Posterior cingulate gyrus (tissue), 11 donors: ENCODE data around the gene SLC39A10.

Experiments
- DNase-seq, 10 donors: peaks; one replicate each; pipeline versions ENCODE4 v3.0.0 to v3.0.0-alpha.2; 2020 to 2021; ENCODE audit warnings: mixed read lengths in 3 of 10
- intact Hi-C: fragments of 100-400 bp; cut with DNase I; formaldehyde crosslinking; loops from one replicate; pipeline ENCODE4 v1.15.1; 2023

Gene SLC39A10

GRCh38 chr2:195709901-195710806 lies 53.1 kb downstream of the SLC39A10 start:
- intact Hi-C loops, result no loop called here
- no peak for DNase-seq

DNA sequence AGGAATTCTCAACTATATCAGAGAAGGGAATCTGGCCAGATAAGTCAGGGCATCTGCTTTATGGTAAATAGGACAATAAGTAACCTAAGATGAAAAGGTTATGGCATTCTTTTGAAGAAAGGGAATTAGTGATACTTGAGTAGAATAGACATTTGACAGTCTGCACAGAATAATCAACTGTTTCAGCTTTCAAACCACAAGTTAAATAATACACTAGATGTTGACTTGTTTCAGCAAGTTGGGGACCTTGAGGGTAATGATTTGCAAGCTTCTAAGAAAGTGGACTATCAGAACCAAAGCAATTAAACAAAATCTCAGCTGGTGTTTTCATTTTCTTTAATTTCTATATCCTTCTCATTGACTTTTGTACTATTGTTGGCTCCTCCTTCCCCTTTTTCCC lies 54.5 kb downstream of the SLC39A10 start:
- DNase-seq, result no peak
- intact Hi-C loops, result no loop called here

DNA sequence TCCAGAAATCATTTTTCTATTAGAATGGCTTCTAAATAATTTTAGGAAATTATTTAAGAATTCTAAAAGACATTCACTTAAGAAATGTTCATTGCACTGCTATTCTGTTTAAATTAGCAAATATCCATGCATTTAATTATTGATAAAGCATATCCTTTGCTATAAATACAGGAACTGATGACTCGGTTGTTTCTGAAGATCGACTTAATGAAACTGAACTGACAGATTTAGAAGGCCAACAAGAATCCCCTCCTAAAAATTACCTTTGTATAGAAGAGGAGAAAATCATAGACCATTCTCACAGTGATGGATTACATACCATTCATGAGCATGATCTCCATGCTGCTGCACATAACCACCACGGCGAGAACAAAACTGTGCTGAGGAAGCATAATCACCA lies 59.4 kb downstream of the SLC39A10 start:
- no peak for DNase-seq
- intact Hi-C loops, result no loop called here

DNA sequence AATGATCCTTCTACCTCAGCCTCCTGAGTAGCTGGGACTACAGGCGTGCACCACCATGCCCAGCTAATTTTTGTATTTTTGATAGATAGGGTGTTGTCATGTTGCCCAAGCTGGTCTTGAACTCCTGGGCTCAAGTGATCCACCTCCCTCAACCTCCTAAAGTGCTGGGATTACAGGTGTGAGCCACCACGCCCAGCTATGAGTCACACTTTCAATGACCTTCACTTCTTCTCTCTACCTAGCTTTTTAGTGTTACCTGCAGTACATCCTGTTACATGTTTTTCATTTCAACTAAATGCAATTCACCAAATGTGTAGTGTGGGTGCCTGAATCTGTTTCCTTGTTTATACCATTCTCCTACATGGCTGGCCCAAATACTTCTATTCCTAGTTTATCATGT lies 64.0 kb downstream of the SLC39A10 start:
- DNase-seq, result no peak
- intact Hi-C loops, result no loop called here

GRCh38 chr2:195722075-195722474 lies 65.0 kb downstream of the SLC39A10 start:
- intact Hi-C loops, result no loop called here
- DNase-seq, result no peak

GRCh38 chr2:195727106-195727505 lies 70.1 kb downstream of the SLC39A10 start:
- intact Hi-C loops, result no loop called here
- no peak for DNase-seq

DNA sequence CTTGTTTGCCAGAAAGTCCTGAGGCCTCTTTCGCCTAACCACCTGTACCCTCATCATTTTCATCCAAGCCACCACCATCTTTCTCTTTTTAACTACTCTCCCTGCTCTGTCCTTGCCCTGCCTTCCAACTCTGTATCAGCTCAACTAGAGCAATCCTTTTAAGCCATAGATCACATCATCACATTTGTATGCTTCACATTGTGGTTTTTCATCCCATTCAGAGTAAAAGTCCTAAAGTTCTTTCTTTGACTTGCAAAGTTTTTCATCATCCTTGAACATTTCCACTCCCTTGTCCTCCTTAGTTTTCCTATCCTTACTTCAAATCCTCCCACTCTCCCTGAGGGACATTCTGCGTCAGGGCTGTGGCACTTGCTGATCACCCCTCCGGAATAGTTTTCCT lies 73.9 kb downstream of the SLC39A10 start:
- intact Hi-C loops, result no loop called here
- no peak for DNase-seq

GRCh38 chr2:195732574-195732973 lies 75.5 kb downstream of the SLC39A10 start:
- no peak for DNase-seq
- intact Hi-C loops, result no loop called here

- no peak for DNase-seq
- intact Hi-C loops, result no loop called here
These were observed 76.8 kb downstream of the SLC39A10 start for GRCh38 chr2:195733831-195734230.

GRCh38 chr2:195734395-195734794 lies 77.4 kb downstream of the SLC39A10 start:
- intact Hi-C loops, result no loop called here
- no peak for DNase-seq

DNA sequence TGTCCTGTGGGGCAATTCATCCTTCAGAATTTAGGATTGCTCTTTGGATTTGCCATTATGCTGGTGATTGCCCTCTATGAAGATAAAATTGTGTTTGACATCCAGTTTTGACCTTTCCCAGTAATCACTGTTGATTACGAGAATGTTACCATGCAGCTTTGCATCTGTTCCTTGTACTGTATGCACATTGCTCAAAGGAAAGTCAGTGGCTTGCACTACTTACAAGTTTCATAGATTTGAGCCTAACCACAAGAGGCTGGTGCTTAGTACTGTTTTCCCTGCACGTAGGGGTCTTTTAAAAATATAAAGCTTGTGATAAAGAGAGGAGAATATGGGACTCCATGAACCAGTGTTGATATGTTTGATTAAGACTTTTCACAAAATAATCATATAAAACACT lies 77.9 kb downstream of the SLC39A10 start:
- no peak for DNase-seq
- intact Hi-C loops, result no loop called here

GRCh38 chr2:195735347-195735746 lies 78.3 kb downstream of the SLC39A10 start:
- intact Hi-C loops, result no loop called here
- no peak for DNase-seq

DNA sequence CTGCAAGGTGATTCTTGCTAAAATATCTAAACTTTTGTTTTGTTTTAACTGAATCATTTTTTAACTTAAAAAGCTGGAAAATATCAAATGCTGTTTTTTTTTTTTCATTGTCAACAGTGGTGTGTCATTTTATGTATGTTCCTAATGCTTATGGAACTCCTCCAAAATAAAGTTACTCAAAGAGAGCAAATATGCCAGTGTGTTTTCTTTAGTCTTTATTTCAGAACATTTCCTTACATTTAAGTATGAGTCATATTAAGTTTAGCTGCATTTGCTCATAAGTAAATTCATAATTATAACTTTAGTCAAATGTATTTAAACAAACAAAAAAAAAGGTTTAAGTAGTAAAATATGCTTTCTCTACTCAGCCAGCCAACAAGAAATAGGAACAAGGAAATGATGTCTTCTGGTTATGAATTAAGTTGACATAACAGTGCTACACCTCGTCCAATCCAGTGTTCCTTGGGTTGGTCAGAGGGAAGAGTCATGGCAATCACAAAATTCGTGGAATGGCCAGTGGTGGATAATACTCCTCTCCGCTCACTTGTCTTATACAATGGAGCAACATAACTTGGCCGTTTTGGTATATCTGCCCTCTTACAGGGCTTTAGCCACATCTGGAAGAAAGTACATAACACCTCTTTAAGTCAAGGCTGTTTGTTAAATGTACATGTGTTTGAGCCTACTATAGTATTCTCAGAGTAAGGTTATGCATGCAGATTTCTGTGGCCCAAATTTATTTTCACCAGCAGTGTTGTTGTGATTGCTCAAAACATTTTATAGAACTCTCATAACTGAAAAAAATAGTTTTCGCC lies 80.7 kb downstream of the SLC39A10 start:
- intact Hi-C loops, result no loop called here
- DNase-seq, result no peak

GRCh38 chr2:195741191-195741590 lies 84.2 kb downstream of the SLC39A10 start:
- no peak for DNase-seq
- intact Hi-C loops, result no loop called here

DNA sequence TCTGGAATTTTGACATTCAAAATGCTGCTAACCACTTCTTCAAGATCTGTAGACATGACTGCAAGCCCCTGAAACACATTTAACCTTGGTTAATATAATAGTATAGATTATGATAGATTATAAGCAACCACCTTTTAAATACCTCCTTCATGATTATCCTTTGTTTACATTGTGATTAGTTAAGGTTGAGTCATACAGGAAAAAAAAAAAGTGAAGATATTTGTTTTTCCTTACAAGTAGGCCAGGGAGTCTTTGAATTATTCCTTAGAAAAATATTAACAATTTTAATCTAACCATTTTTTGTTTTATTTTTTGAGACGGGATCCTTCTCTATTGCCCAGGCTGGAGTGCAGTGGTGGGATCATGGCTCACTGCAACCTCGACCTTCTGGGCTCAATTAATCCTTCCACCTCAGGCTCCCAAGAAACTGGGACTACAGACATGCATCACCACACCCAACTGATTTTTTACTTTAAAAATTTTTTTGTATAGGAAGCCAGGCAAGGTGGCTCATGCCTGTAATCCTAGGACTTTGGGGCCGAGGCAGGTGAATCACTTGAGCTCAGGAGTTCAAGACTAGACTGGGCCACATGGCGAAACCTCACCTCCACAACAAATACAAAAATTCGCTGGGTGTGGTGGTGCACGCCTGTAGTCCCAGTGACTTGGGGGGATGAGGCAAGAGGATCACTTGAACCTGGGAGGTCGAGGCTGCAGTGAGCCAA lies 99.4 kb downstream of the SLC39A10 start:
- intact Hi-C loops, result no loop called here
- no peak for DNase-seq

- DNase-seq, result no peak
- intact Hi-C loops, result no loop called here
These were observed 101.8 kb downstream of the SLC39A10 start for GRCh38 chr2:195758846-195759245.

- intact Hi-C loops, result no loop called here
- DNase-seq, result no peak
These were observed 102.9 kb downstream of the SLC39A10 start for GRCh38 chr2:195759877-195760276.

- DNase-seq, result no peak
- intact Hi-C loops, result no loop called here
These were observed 106.8 kb downstream of the SLC39A10 start for GRCh38 chr2:195763866-195764265.

DNA sequence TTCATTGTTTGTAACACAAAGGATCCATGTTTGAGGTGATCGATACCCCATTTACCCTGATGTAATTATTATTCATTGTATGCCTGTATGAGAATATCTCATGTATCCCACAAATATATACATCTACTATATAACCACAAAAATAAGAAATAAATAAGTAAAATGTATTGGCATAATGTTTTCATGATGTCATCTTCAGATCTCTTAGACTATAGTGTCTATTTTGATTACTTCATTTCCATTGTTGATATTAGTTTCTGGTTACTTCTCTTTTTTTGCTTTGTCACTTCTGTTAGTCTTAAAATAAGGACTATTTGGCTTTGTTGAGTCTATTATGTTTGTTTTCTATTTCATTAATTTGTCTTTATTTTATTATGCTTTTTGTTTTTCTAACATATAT lies 109.7 kb downstream of the SLC39A10 start:
- no peak for DNase-seq
- intact Hi-C loops, result no loop called here

GRCh38 chr2:195768431-195768830 lies 111.4 kb downstream of the SLC39A10 start:
- no peak for DNase-seq
- intact Hi-C loops, result no loop called here

DNA sequence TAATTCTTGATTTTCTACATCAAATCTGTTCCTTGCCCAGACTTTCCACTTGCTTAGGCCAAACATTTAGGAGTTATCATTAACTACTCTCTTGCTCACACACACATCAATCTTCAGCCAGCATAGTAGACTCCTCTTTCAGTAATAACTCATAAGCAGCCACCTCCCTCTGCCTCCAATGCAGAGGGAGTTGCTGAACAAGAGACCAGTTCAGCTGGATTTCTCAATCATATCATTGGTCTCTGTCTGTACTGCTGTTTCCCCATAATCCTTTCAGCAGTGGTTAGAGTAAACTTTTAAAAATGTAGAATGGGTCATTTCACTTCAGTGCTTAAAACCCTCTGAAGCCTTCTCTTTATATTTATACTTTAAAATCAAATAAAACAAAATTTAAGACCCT lies 112.9 kb downstream of the SLC39A10 start:
- intact Hi-C loops, result no loop called here
- no peak for DNase-seq
